Neuronal stem cell (in vitro differentiated cells): ENCODE results near the gene EIF6.

Experiments used
- DNase-seq: peaks from one replicate; pipeline ENCODE4 v3.0.0-alpha.2; 2013; ENCODE audit warnings: low spot score
- H2AFZ ChIP-seq: one replicate; pipeline ENCODE4 v1.6.1; 2013; ENCODE audit warnings: mild to moderate bottlenecking, low read length, inconsistent platforms
- H2AK5ac ChIP-seq: 2 replicates; pipeline ENCODE4 v1.6.1; 2013; ENCODE audit warnings: low read depth, mild to moderate bottlenecking, inconsistent platforms, low read length, moderate library complexity, mixed read lengths
- H2BK120ac ChIP-seq: 2 replicates; pipeline ENCODE4 v1.6.1; 2013; ENCODE audit warnings: low read depth, mild to moderate bottlenecking, inconsistent platforms, low read length, moderate library complexity, mixed read lengths
- H2BK12ac ChIP-seq: one replicate; pipeline ENCODE4 v1.6.1; 2013; ENCODE audit warnings: low read length, inconsistent platforms
- H2BK15ac ChIP-seq: 2 replicates; pipeline ENCODE4 v1.6.1; 2013; ENCODE audit warnings: mild to moderate bottlenecking, low read length, inconsistent platforms, mixed read lengths
- H2BK5ac ChIP-seq: one replicate; pipeline ENCODE4 v1.6.1; 2013; ENCODE audit warnings: inconsistent platforms, mild to moderate bottlenecking, low read length, moderate library complexity
- H3K14ac ChIP-seq: one replicate; pipeline ENCODE4 v1.6.1; 2013; ENCODE audit warnings: low read length, inconsistent platforms
- H3K18ac ChIP-seq: 2 replicates; pipeline ENCODE4 v1.6.1; 2013; ENCODE audit warnings: low read length, inconsistent platforms
- H3K23ac ChIP-seq: 2 replicates; pipeline ENCODE4 v1.6.1; 2013; ENCODE audit warnings: low read depth, mild to moderate bottlenecking, mixed read lengths, low read length, inconsistent platforms; ENCODE audit not compliant: poor library complexity
- H3K27ac ChIP-seq: replicated peaks from 3 replicates; pipeline ENCODE4 v1.5.1; 2013; ENCODE audit warnings: low read length, inconsistent platforms
- H3K27me3 ChIP-seq, 3 experiments: 2 replicates each; pipeline ENCODE4 v1.6.1; 2013; ENCODE audit warnings: low read length in 3 of 3, mild to moderate bottlenecking in 2 of 3, inconsistent platforms in 1 of 3, low read depth in 1 of 3, mixed read lengths in 1 of 3, moderate library complexity in 1 of 3; ENCODE audit not compliant: control insufficient read depth in 3 of 3, insufficient read depth in 3 of 3
- H3K36me3 ChIP-seq, 2 donors: replicated peaks in 1 of 2; 2 replicates each; pipeline ENCODE4 v1.6.1; 2013; ENCODE audit warnings: low read length in 2 of 2; ENCODE audit not compliant: control insufficient read depth in 2 of 2, insufficient read depth in 2 of 2
- H3K4ac ChIP-seq: 2 replicates; pipeline ENCODE4 v1.6.1; 2013; ENCODE audit warnings: inconsistent platforms, mild to moderate bottlenecking, low read length, moderate library complexity
- H3K4me1 ChIP-seq, 2 donors: 1 replicate in 1 of 2; 2 replicates in 1 of 2; pipeline ENCODE4 v1.6.1; 2013; ENCODE audit warnings: low read length in 2 of 2, low read depth in 1 of 2; ENCODE audit not compliant: control insufficient read depth in 2 of 2, insufficient read depth in 1 of 2
- H3K4me2 ChIP-seq: one replicate; pipeline ENCODE4 v1.6.1; 2013; ENCODE audit warnings: mild to moderate bottlenecking, low read length, inconsistent platforms; ENCODE audit not compliant: insufficient read depth, poor library complexity, severe bottlenecking
- H3K4me3 ChIP-seq, 2 donors: 2 replicates each; pipeline ENCODE4 v1.5.1; 2013; ENCODE audit warnings: low read length in 2 of 2, mild to moderate bottlenecking in 2 of 2, inconsistent platforms in 1 of 2, moderate library complexity in 1 of 2
- H3K79me1 ChIP-seq: one replicate; pipeline ENCODE4 v1.6.1; 2013; ENCODE audit warnings: low read depth, mild to moderate bottlenecking, inconsistent platforms, low read length, moderate library complexity
- H3K9ac ChIP-seq: one replicate; pipeline ENCODE4 v1.6.1; 2013; ENCODE audit warnings: mild to moderate bottlenecking, low read depth, low read length, inconsistent platforms; ENCODE audit not compliant: poor library complexity
- H3K9me3 ChIP-seq, 2 donors: replicated peaks in 1 of 2; 2 replicates each; pipeline versions ENCODE3 to v1.6.1; 2013; ENCODE audit warnings: low read length in 2 of 2, mild to moderate bottlenecking in 2 of 2, inconsistent platforms in 1 of 2, low read depth in 1 of 2, mixed read lengths in 1 of 2, moderate library complexity in 1 of 2; ENCODE audit not compliant: control insufficient read depth in 2 of 2, insufficient read depth in 1 of 2
- H4K8ac ChIP-seq: one replicate; pipeline ENCODE4 v1.6.1; 2013; ENCODE audit warnings: low read depth, mild to moderate bottlenecking, inconsistent platforms, low read length, moderate library complexity
- H4K91ac ChIP-seq: one replicate; pipeline ENCODE4 v1.6.1; 2013; ENCODE audit warnings: low read length, low read depth, mild to moderate bottlenecking, inconsistent platforms; ENCODE audit not compliant: poor library complexity
- WGBS, 2 donors: extraction: QIAGEN DNeasy Blood & Tissue Kit; methylation state at CpG; one replicate each; pipeline ENCODE4 v1.1.7; 2013; ENCODE audit warnings: missing lambda C conversion rate in 2 of 2, mixed read lengths in 1 of 2; ENCODE audit not compliant: insufficient read length in 2 of 2, insufficient replicate concordance in 1 of 2; ENCODE audit errors: extremely low coverage in 2 of 2; 5-methylcytosine and 5-hydroxymethylcytosine counted together

EIF6 gene

GRCh38 chr20:35295674-35296073 lies 11.1 kb upstream of the EIF6 start:
- Histone ChIP-seq H2BK15ac (no peak overlapping the region), H3K4ac (no peak overlapping the region), H3K4me3 (no peak overlapping the region), H3K9me3 (no peaks in the 10 kb centered on the region), H3K18ac (no peak overlapping the region), H3K27ac (no peak overlapping the region), H3K9ac (no peak overlapping the region), H4K91ac (peak overlapping the region; percentile 68), H4K8ac (no peak overlapping the region), H3K27me3 (peaks cover 0 to 33% (median 0%) of the 10 kb centered on the region in 3 experiments), H3K23ac (no peak overlapping the region), H2AK5ac (no peak overlapping the region), H2BK5ac (no peak overlapping the region), H2BK12ac (no peak overlapping the region), H3K4me2 (no peak overlapping the region), H3K14ac (no peak overlapping the region), H2BK120ac (no peak overlapping the region), H3K4me1 (no peaks in the 10 kb centered on the region), H3K36me3 (no peaks in the 10 kb centered on the region), H2AFZ (no peak overlapping the region), H3K79me1 (no peaks in the 10 kb centered on the region)
- DNase-seq = no peak
- WGBS, 2 donors = no CpG with 5 or more reads among the region's 8 CpGs

GRCh38 chr20:35295058-35295457 lies 10.5 kb upstream of the EIF6 start:
- no peak overlapping the region for H2BK15ac ChIP-seq
- H3K79me1 ChIP-seq = no peaks in the 10 kb centered on the region
- H2BK5ac ChIP-seq = no peak overlapping the region
- no peak overlapping the region for H3K9ac ChIP-seq
- H3K23ac ChIP-seq = no peak overlapping the region
- H2BK120ac ChIP-seq = no peak overlapping the region
- H4K91ac ChIP-seq = no peak overlapping the region
- H3K4me2 ChIP-seq = no peak overlapping the region
- H2AFZ ChIP-seq = no peak overlapping the region
- no peak overlapping the region for H2AK5ac ChIP-seq
- H3K4me1 ChIP-seq = no peaks in the 10 kb centered on the region
- no peak overlapping the region for H3K4ac ChIP-seq
- WGBS, 2 donors = no CpG with 5 or more reads among the region's 8 CpGs
- no peak for DNase-seq
- H3K18ac ChIP-seq = no peak overlapping the region
- H4K8ac ChIP-seq = no peak overlapping the region
- no peaks in the 10 kb centered on the region for H3K9me3 ChIP-seq
- H3K27ac ChIP-seq = no peak overlapping the region
- no peak overlapping the region for H3K14ac ChIP-seq
- H3K36me3 ChIP-seq = no peaks in the 10 kb centered on the region
- no peak overlapping the region for H3K4me3 ChIP-seq
- no peak overlapping the region for H2BK12ac ChIP-seq
- H3K27me3 ChIP-seq = peaks cover 0 to 39% (median 0%) of the 10 kb centered on the region in 3 experiments

DNA sequence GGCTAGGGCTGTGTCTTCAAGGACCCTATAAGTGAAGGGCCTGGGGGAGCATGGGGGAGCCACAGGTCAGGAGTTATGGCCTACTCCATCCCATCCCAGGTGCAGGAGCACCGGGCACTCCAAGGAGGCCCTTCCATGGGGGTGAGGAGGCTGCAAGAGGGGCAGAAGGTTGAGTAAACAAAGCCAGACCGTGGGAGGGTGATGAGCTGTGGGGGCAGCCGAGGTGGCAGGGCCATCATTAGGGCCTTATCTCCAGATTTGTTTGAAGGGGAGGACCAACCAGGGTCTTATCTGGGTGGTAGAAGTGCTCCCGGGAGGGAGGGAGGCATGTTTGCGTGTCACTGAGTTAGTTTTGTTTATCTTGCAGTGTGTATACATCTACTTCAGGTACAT lies 9.7 kb upstream of the EIF6 start:
- H3K18ac ChIP-seq = peak overlapping the region; percentile 21
- H4K91ac ChIP-seq = no peak overlapping the region
- no peaks in the 10 kb centered on the region for H3K9me3 ChIP-seq
- H2BK120ac ChIP-seq = no peak overlapping the region
- no peaks in the 10 kb centered on the region for H3K36me3 ChIP-seq
- H2AFZ ChIP-seq = no peak overlapping the region
- no peak overlapping the region for H4K8ac ChIP-seq
- DNase-seq = no peak
- no peak overlapping the region for H3K9ac ChIP-seq
- no peak overlapping the region for H3K4me2 ChIP-seq
- no CpG with 5 or more reads among the region's 5 CpGs for WGBS, 2 donors
- peak overlapping the region; percentile 31 for H2AK5ac ChIP-seq
- no peaks in the 10 kb centered on the region for H3K79me1 ChIP-seq
- no peaks in the 10 kb centered on the region for H3K4me1 ChIP-seq
- H3K23ac ChIP-seq = no peak overlapping the region
- H3K27ac ChIP-seq = no peak overlapping the region
- no peak overlapping the region for H2BK5ac ChIP-seq
- H3K4me3 ChIP-seq = no peak overlapping the region
- H2BK12ac ChIP-seq = no peak overlapping the region
- peaks cover 0 to 43% (median 0%) of the 10 kb centered on the region in 3 experiments for H3K27me3 ChIP-seq
- H3K14ac ChIP-seq = no peak overlapping the region
- H2BK15ac ChIP-seq = no peak overlapping the region
- H3K4ac ChIP-seq = no peak overlapping the region

- Histone ChIP-seq H3K4me2 (no peak overlapping the region), H3K9me3 (no peaks in the 10 kb centered on the region), H3K9ac (peak overlapping the region; percentile 61), H3K18ac (peak overlapping the region; percentile 21), H3K4me1 (no peaks in the 10 kb centered on the region), H2BK120ac (no peak overlapping the region), H3K14ac (no peak overlapping the region), H2BK12ac (no peak overlapping the region), H3K4ac (no peak overlapping the region), H2BK5ac (no peak overlapping the region), H3K23ac (no peak overlapping the region), H3K4me3 (no peak overlapping the region), H3K79me1 (no peaks in the 10 kb centered on the region), H4K91ac (no peak overlapping the region), H3K36me3 (no peaks in the 10 kb centered on the region), H2AK5ac (no peak overlapping the region), H2BK15ac (no peak overlapping the region), H2AFZ (no peak overlapping the region), H3K27ac (no peak overlapping the region), H3K27me3 (peaks cover 0 to 43% (median 0%) of the 10 kb centered on the region in 3 experiments), H4K8ac (no peak overlapping the region)
- no CpG with 5 or more reads among the region's 19 CpGs for WGBS, 2 donors
- DNase-seq = no peak
These were observed 9.0 kb upstream of the EIF6 start for GRCh38 chr20:35293303-35294292.
